Kidney epithelial cell (primary cell): Measurements from ENCODE around the gene SKIC8. TPM values are rescaled to one million over a fixed set of nuclear protein-coding genes. Genes with fewer than 3 reads are reported as not detected.
"Not testable (repeated sequence)": the region's sequence is repeated elsewhere in the genome, so short reads cannot be mapped to it uniquely, and the experiment has no call there.

Experiments
- DNase-seq: peaks from one replicate; pipeline ENCODE4 v3.0.0-alpha.2; 2010; ENCODE audit warnings: low read depth
- H3K27me3 ChIP-seq: 2 replicates; pipeline ENCODE4 v1.6.0; 2011; ENCODE audit warnings: low read length; ENCODE audit not compliant: control insufficient read depth, insufficient read depth
- H3K36me3 ChIP-seq: 2 replicates; pipeline ENCODE4 v1.5.1; 2011; ENCODE audit warnings: low read length; ENCODE audit not compliant: control insufficient read depth, insufficient read depth
- H3K4me3 ChIP-seq: 2 replicates; pipeline ENCODE4 v1.5.1; 2011; ENCODE audit warnings: low read depth, mild to moderate bottlenecking, control low read depth, low read length
- CTCF ChIP-seq: IDR thresholded peaks from 2 replicates; pipeline ENCODE4 v1.5.1; 2011; ENCODE audit warnings: mild to moderate bottlenecking, moderate library complexity, low read length, control low read depth, inconsistent platforms; ENCODE audit not compliant: insufficient read depth, poor library complexity, severe bottlenecking
- total RNA-seq: library from RNA; depleted of rRNA; stranded (reverse); fragments of >200 nt; gene quantifications from 2 replicates; pipeline ENCODE4 v1.2.3, GENCODE V29; 2015

SKIC8 gene
- total RNA-seq, 1 donor from 2014 or later: 51.1 TPM

GRCh38 chr15:78255421-78256043, 43.9 kb downstream of the SKIC8 start:
- no peak overlapping the region for H3K4me3 ChIP-seq
- TF ChIP-seq CTCF: no peak
- no peak for DNase-seq
- no peaks in the 10 kb centered on the region for H3K36me3 ChIP-seq
- H3K27me3 ChIP-seq: peaks cover 3% of the 10 kb centered on the region

- DNase-seq: no peak
- Histone ChIP-seq H3K27me3 (peaks cover 3% of the 10 kb centered on the region), H3K4me3 (no peak overlapping the region), H3K36me3 (no peaks in the 10 kb centered on the region)
- TF ChIP-seq CTCF: no peak
Observed at GRCh38 chr15:78251136-78251535, 48.3 kb downstream of the SKIC8 start.

- Histone ChIP-seq H3K27me3 (peaks cover 3% of the 10 kb centered on the region), H3K36me3 (no peaks in the 10 kb centered on the region), H3K4me3 (no peak overlapping the region)
- no peak for TF ChIP-seq CTCF
- no peak for DNase-seq
Observed at GRCh38 chr15:78249131-78249530, 50.3 kb downstream of the SKIC8 start.

- TF ChIP-seq CTCF: no peak
- no peak for DNase-seq
- Histone ChIP-seq H3K4me3 (no peak overlapping the region), H3K36me3 (no peaks in the 10 kb centered on the region), H3K27me3 (peaks cover 3% of the 10 kb centered on the region)
Observed at GRCh38 chr15:78247911-78248310, 51.5 kb downstream of the SKIC8 start.

- not testable (repeated sequence) for DNase-seq, H3K36me3 ChIP-seq, H3K27me3 ChIP-seq, H3K4me3 ChIP-seq
Observed at GRCh38 chr15:78245976-78246620, 53.3 kb downstream of the SKIC8 start.

- not testable (repeated sequence) for H3K4me3 ChIP-seq
Observed at GRCh38 chr15:78245392-78245791, 54.0 kb downstream of the SKIC8 start.

GRCh38 chr15:78244893-78245292, 54.5 kb downstream of the SKIC8 start:
- Histone ChIP-seq H3K36me3 (no peaks in the 10 kb centered on the region), H3K4me3 (no peak overlapping the region), H3K27me3 (no peaks in the 10 kb centered on the region)
- no peak for DNase-seq
- TF ChIP-seq CTCF: no peak

More at GRCh38 chr15:78245392-78245791, 54.0 kb downstream of the SKIC8 start:
- H3K36me3 ChIP-seq, DNase-seq, H3K27me3 ChIP-seq: not testable (repeated sequence)
